HepG2 (cell line): ENCODE measurements around the gene TRABD. TPM values are rescaled to one million over a fixed set of nuclear protein-coding genes. Genes with fewer than 3 reads are reported as not detected.

Experiments
- ARNT2 ChIP-seq: sonication (generic); formaldehyde crosslinking; IDR thresholded peaks from 2 replicates; pipeline ENCODE4 v1.8.0; 2022; ENCODE audit warnings: mild to moderate bottlenecking, low read depth, missing genetic modification reagents, moderate library complexity
- DMAP1 ChIP-seq: IDR thresholded peaks from 2 replicates; pipeline ENCODE4 v1.6.1; 2016
- KMT2A ChIP-seq: sonication (generic); formaldehyde crosslinking; IDR thresholded peaks from 2 replicates; pipeline ENCODE4 v1.4.0; 2020; ENCODE audit warnings: missing genetic modification reagents
- MYC ChIP-seq: sonication (generic); formaldehyde crosslinking; IDR thresholded peaks from 2 replicates; pipeline ENCODE4 v1.9.0; 2021; ENCODE audit warnings: missing genetic modification reagents, borderline replicate concordance
- NFKB2 ChIP-seq: sonication (generic); formaldehyde crosslinking; IDR thresholded peaks from 2 replicates; pipeline ENCODE4 v1.4.0; 2020; ENCODE audit warnings: missing genetic modification reagents, borderline replicate concordance
- NFYB ChIP-seq: sonication (generic); formaldehyde crosslinking; IDR thresholded peaks from 2 replicates; pipeline ENCODE4 v1.4.0; 2020; ENCODE audit warnings: missing genetic modification reagents
- ZIK1 ChIP-seq: sonication (generic); formaldehyde crosslinking; IDR thresholded peaks from 2 replicates; pipeline ENCODE4 v1.5.0; 2020; ENCODE audit warnings: mild to moderate bottlenecking, low read depth, missing genetic modification reagents, borderline replicate concordance
- ZNF101 ChIP-seq: sonication (generic); formaldehyde crosslinking; IDR thresholded peaks from 2 replicates; pipeline ENCODE4 v1.4.0; 2020; ENCODE audit warnings: mild to moderate bottlenecking, low read depth, missing genetic modification reagents, borderline replicate concordance
- ZNF3 ChIP-seq: IDR thresholded peaks from 2 replicates; pipeline ENCODE4 v1.7.0; 2017; ENCODE audit warnings: inconsistent platforms
- ZNF572 ChIP-seq: sonication (generic); formaldehyde crosslinking; IDR thresholded peaks from 2 replicates; pipeline ENCODE4 v1.5.1; 2020; ENCODE audit warnings: mild to moderate bottlenecking, missing genetic modification reagents
- polyA plus RNA-seq, 8 experiments: library from polyadenylated mRNA; depleted of rRNA in 3 of 8; stranded (reverse) in 7 of 8; unstranded in 1 of 8; fragments of >200 nt; fragmentation: Illumina TruSeq in 4 of 8; extraction: Trizol in 4 of 8; gene quantifications; 2 replicates each; pipeline versions ENCODE4 v1.2.1 to v1.2.3, GENCODE V29; 2011 to 2016; ENCODE audit warnings: low read depth in 4 of 8, missing spikeins in 1 of 8, mixed read lengths in 1 of 8; ENCODE audit not compliant: insufficient read depth in 1 of 8
- total RNA-seq, 5 experiments: library from RNA; depleted of rRNA; stranded (reverse); fragments of >200 nt; fragmentation: Illumina TruSeq; extraction: Trizol; gene quantifications; 2 replicates each; pipeline ENCODE4 v1.2.3, GENCODE V29; 2016; ENCODE audit warnings: low read depth in 1 of 5
- TF ChIP-seq, protein P1 (sequence below): sonication (generic); formaldehyde crosslinking; IDR thresholded peaks from 2 replicates; pipeline ENCODE4 v1.4.0; 2020; ENCODE audit warnings: missing genetic modification reagents
- TF ChIP-seq, protein P2 (sequence below): sonication (generic); formaldehyde crosslinking; IDR thresholded peaks from 2 replicates; pipeline ENCODE4 v1.4.0; 2020; ENCODE audit warnings: missing genetic modification reagents, mild to moderate bottlenecking, borderline replicate concordance
- TF ChIP-seq, protein P3 (sequence below): sonication (generic); formaldehyde crosslinking; IDR thresholded peaks from 2 replicates; pipeline ENCODE4 v1.5.1; 2020; ENCODE audit warnings: mild to moderate bottlenecking, missing genetic modification reagents, moderate library complexity
- TF ChIP-seq, protein P4 (sequence below): fragments of 450-650 bp; IDR thresholded peaks from 2 replicates; pipeline ENCODE4 v1.6.1; 2017; ENCODE audit warnings: mild to moderate bottlenecking

The TRABD gene
- total and polyA plus RNA-seq, 2 of the 13 experiments (the other 11 are each of a cell fraction or from before 2014, with no cell fraction given): 21.5 to 28.9 TPM

DNA sequence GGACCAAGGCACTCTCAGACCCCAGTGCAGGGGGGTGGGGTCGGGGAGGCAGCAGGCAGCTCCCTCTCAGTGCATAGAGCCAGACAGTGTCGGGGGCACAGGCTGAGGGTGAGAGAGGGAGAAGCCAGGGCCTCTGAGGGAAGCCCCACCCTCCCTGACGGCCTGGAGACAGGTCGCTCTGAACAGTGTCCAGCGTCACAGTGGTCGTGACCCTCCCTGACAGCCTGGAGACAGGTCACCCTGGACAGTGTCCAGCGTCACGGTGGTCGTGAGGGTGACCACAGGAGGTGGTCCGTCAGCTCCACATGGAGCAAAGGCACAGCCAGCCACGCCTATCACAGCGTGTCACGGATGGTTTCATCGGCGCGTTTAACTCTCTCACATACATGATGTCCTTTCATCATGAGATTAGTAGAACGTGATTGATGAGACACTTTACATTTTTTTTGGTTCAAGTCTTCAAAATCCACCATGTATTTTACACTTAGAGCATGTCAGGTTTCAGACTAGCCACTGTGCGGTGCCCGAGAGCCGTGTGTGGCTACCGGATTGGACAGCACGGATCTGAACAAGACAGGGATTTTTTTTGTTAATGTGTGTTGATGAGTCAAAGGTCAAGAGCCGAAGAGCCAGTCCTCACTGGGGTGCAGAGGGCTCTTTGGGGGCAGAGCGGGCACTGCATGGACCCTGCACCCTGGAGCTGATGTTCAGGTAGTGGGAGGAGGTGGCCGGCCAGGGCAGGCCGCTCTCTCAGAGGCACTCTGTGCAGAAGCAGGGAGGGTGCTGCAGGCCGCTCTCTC lies 39.1 kb upstream of the TRABD start (continued):
- TF ChIP-seq, protein P1, sequence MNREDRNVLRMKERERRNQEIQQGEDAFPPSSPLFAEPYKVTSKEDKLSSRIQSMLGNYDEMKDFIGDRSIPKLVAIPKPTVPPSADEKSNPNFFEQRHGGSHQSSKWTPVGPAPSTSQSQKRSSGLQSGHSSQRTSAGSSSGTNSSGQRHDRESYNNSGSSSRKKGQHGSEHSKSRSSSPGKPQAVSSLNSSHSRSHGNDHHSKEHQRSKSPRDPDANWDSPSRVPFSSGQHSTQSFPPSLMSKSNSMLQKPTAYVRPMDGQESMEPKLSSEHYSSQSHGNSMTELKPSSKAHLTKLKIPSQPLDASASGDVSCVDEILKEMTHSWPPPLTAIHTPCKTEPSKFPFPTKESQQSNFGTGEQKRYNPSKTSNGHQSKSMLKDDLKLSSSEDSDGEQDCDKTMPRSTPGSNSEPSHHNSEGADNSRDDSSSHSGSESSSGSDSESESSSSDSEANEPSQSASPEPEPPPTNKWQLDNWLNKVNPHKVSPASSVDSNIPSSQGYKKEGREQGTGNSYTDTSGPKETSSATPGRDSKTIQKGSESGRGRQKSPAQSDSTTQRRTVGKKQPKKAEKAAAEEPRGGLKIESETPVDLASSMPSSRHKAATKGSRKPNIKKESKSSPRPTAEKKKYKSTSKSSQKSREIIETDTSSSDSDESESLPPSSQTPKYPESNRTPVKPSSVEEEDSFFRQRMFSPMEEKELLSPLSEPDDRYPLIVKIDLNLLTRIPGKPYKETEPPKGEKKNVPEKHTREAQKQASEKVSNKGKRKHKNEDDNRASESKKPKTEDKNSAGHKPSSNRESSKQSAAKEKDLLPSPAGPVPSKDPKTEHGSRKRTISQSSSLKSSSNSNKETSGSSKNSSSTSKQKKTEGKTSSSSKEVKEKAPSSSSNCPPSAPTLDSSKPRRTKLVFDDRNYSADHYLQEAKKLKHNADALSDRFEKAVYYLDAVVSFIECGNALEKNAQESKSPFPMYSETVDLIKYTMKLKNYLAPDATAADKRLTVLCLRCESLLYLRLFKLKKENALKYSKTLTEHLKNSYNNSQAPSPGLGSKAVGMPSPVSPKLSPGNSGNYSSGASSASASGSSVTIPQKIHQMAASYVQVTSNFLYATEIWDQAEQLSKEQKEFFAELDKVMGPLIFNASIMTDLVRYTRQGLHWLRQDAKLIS (CRISPR knock-in tag): no peak
- no peak for TF ChIP-seq ZNF101 (CRISPR knock-in tag)
- TF ChIP-seq ZIK1 (CRISPR knock-in tag): no peak; the same call in 1 of the 2 replicates
- TF ChIP-seq, protein P2, sequence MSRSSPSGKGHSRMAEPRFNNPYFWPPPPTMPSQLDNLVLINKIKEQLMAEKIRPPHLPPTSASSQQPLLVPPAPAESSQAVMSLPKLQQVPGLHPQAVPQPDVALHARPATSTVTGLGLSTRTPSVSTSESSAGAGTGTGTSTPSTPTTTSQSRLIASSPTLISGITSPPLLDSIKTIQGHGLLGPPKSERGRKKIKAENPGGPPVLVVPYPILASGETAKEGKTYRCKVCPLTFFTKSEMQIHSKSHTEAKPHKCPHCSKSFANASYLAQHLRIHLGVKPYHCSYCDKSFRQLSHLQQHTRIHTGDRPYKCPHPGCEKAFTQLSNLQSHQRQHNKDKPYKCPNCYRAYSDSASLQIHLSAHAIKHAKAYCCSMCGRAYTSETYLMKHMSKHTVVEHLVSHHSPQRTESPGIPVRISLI (CRISPR knock-in tag): peak; percentile 97
- 0 out of 2 replicates have a peak, but pooled peaks have one; percentile 47 for TF ChIP-seq ARNT2
- TF ChIP-seq, protein P3, sequence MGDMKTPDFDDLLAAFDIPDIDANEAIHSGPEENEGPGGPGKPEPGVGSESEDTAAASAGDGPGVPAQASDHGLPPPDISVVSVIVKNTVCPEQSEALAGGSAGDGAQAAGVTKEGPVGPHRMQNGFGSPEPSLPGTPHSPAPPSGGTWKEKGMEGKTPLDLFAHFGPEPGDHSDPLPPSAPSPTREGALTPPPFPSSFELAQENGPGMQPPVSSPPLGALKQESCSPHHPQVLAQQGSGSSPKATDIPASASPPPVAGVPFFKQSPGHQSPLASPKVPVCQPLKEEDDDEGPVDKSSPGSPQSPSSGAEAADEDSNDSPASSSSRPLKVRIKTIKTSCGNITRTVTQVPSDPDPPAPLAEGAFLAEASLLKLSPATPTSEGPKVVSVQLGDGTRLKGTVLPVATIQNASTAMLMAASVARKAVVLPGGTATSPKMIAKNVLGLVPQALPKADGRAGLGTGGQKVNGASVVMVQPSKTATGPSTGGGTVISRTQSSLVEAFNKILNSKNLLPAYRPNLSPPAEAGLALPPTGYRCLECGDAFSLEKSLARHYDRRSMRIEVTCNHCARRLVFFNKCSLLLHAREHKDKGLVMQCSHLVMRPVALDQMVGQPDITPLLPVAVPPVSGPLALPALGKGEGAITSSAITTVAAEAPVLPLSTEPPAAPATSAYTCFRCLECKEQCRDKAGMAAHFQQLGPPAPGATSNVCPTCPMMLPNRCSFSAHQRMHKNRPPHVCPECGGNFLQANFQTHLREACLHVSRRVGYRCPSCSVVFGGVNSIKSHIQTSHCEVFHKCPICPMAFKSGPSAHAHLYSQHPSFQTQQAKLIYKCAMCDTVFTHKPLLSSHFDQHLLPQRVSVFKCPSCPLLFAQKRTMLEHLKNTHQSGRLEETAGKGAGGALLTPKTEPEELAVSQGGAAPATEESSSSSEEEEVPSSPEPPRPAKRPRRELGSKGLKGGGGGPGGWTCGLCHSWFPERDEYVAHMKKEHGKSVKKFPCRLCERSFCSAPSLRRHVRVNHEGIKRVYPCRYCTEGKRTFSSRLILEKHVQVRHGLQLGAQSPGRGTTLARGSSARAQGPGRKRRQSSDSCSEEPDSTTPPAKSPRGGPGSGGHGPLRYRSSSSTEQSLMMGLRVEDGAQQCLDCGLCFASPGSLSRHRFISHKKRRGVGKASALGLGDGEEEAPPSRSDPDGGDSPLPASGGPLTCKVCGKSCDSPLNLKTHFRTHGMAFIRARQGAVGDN (CRISPR knock-in tag): peak; percentile 76
- TF ChIP-seq, protein P4, sequence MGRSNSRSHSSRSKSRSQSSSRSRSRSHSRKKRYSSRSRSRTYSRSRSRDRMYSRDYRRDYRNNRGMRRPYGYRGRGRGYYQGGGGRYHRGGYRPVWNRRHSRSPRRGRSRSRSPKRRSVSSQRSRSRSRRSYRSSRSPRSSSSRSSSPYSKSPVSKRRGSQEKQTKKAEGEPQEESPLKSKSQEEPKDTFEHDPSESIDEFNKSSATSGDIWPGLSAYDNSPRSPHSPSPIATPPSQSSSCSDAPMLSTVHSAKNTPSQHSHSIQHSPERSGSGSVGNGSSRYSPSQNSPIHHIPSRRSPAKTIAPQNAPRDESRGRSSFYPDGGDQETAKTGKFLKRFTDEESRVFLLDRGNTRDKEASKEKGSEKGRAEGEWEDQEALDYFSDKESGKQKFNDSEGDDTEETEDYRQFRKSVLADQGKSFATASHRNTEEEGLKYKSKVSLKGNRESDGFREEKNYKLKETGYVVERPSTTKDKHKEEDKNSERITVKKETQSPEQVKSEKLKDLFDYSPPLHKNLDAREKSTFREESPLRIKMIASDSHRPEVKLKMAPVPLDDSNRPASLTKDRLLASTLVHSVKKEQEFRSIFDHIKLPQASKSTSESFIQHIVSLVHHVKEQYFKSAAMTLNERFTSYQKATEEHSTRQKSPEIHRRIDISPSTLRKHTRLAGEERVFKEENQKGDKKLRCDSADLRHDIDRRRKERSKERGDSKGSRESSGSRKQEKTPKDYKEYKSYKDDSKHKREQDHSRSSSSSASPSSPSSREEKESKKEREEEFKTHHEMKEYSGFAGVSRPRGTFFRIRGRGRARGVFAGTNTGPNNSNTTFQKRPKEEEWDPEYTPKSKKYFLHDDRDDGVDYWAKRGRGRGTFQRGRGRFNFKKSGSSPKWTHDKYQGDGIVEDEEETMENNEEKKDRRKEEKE: no peak
- TF ChIP-seq ZNF3 (CRISPR knock-in tag): no peak
- TF ChIP-seq NFKB2 (CRISPR knock-in tag): peak; percentile 66; the same call in 1 of the 2 replicates
- no peak for TF ChIP-seq KMT2A
- peak; percentile 53; the same call in 1 of the 2 replicates for TF ChIP-seq MYC (CRISPR knock-in tag)
- peak; percentile 13; the same call in 1 of the 2 replicates for TF ChIP-seq DMAP1 (CRISPR knock-in tag)
- TF ChIP-seq ZNF572 (CRISPR knock-in tag): no peak
- peak; percentile 4; the same call in 1 of the 2 replicates for TF ChIP-seq NFYB (CRISPR knock-in tag)
